ENCODE results near the gene PPDPF. TPM values are rescaled to one million over a fixed set of nuclear protein-coding genes. Genes with fewer than 3 reads are reported as not detected.

PPDPF gene
- total and polyA plus RNA-seq, 5 experiments from 2014 or later = 47.4 to 229 (median 93.1) TPM

GRCh38 chr20:63497946-63498935 is 22.3 kb upstream of the PPDPF start:
- no peaks in the 10 kb centered on the region for H3K36me3 Mint-ChIP-seq
- DNase-seq (no peak), ATAC-seq (no peak)
- no peaks in the 10 kb centered on the region for H3K9me3 Mint-ChIP-seq
- H3K4me1 Mint-ChIP-seq = peaks cover 0 to 6% (median 3%) of the 10 kb centered on the region in 4 donors
- peak overlapping the region in 6 of 10 donors; percentile 31 to 62 (median 46) for H3K4me3 Mint-ChIP-seq
- peaks cover 3 to 23% (median 4%) of the 10 kb centered on the region in 5 donors for H3K27me3 Mint-ChIP-seq
- POLR2A ChIA-PET = interaction anchor here (3.0 kb wide), 1 partner anchor 21 kb away, joined by 41 read pairs; the partner anchor contains the start of gene PPDPF
- H3K27ac Mint-ChIP-seq = no peak overlapping the region

DNA sequence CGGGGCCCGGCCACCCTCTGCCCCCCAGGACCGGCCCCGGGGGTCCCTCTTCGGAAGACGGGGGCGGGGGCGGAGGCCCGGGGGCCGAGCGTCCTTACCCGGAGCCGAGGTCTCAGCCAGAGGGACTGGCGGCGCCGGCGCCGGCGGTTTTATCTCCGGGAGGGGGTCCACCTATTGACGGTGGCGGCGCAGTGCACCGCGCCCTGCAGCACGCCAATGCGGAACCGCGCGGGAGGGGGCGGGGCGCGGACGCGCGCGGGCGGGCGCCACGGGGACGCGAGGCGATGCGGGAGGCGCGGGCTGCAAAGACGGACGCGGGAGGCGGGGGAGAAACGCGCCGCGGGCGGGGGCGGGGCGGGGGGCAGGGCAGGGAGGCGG is 21.6 kb upstream of the PPDPF start, which contains the start of gene EEF1A2:
Gene EEF1A2 (minus strand): TSS at position 124 of the 378 bp plus-strand sequence. CDS start 1,320 bp downstream, outside the sequence.
- ATAC-seq = peak; percentile 77 to 82
- peaks cover 0 to 4% (median 0%) of the 10 kb centered on the region in 9 donors for H3K9me3 Mint-ChIP-seq
- peaks cover 0 to 6% (median 3%) of the 10 kb centered on the region in 4 donors for H3K4me1 Mint-ChIP-seq
- DNase-seq = peak; percentile 32 to 77 (median 55)
- peak within 1 kb of the TSS in 7 of 10 donors; percentile 26 to 62 (median 45) for H3K4me3 Mint-ChIP-seq
- peaks cover 3 to 24% (median 4%) of the 10 kb centered on the region in 5 donors for H3K27me3 Mint-ChIP-seq
- H3K36me3 Mint-ChIP-seq = peaks cover 0 to under 1% (median 0%) of the 10 kb centered on the region in 3 donors
- POLR2A ChIA-PET = no interaction called here
- H3K27ac Mint-ChIP-seq = no peak within 1 kb of the TSS

DNA sequence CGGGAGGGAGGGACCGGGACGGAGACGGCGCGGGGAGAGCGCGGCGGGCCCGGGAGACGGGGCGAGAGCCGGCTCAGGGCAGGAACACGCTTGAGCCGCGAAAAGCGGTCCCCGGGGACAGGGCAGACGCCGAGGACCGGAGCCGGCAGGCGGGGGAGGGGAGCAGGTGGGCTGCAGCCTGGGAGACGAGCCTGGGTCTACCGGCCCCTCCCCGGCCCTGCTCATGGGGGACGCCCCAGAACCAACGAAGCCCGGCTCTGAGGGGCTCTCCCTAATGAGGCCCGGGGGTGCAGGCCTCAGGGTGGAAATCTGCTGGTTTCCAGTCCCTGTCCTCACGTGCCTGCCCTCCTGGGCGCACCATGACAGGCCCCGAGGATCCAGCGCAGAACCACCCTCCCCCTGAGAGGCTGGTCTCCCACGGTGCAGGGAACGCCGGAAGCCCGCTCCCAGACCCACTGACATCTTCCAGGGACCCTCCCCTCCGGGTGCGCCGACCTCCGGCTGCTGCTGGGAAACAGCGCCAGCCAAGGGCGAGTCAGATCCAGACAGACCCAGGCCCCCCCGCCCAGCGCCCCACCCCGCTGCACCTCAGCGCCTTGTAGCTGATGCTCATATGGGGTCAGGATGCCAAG is 21.1 kb upstream of the PPDPF start:
- Mint-ChIP-seq H3K4me3 (peak overlapping the region in 3 of 10 donors; percentile 26 to 48 (median 32)), H3K27ac (no peak overlapping the region), H3K36me3 (peaks cover 0 to 4% (median 0%) of the 10 kb centered on the region in 3 donors), H3K9me3 (peaks cover 0 to 9% (median 2%) of the 10 kb centered on the region in 9 donors), H3K27me3 (peaks cover 3 to 29% (median 6%) of the 10 kb centered on the region in 5 donors), H3K4me1 (peaks cover 0 to 6% (median 3%) of the 10 kb centered on the region in 4 donors)
- POLR2A ChIA-PET = no interaction called here
- ATAC-seq (peak; percentile 33 to 35), DNase-seq (no peak)

- peaks cover 0 to 18% (median 7%) of the 10 kb centered on the region in 9 donors for H3K9me3 Mint-ChIP-seq
- ATAC-seq = no peak
- H3K27me3 Mint-ChIP-seq = peaks cover 6 to 32% (median 8%) of the 10 kb centered on the region in 5 donors
- no peak overlapping the region for H3K27ac Mint-ChIP-seq
- H3K36me3 Mint-ChIP-seq = peaks cover 0 to 11% (median 6%) of the 10 kb centered on the region in 3 donors
- POLR2A ChIA-PET = no interaction called here
- peak overlapping the region in 5 of 10 donors; percentile 14 to 62 (median 26) for H3K4me3 Mint-ChIP-seq
- peaks cover 0 to 6% (median 3%) of the 10 kb centered on the region in 4 donors for H3K4me1 Mint-ChIP-seq
- DNase-seq = no peak
Observed at GRCh38 chr20:63500151-63500901, 20.2 kb upstream of the PPDPF start.

GRCh38 chr20:63500902-63501817 is 19.4 kb upstream of the PPDPF start:
- DNase-seq (no peak), ATAC-seq (no peak)
- peaks cover 0 to 11% (median 6%) of the 10 kb centered on the region in 3 donors for H3K36me3 Mint-ChIP-seq
- H3K4me1 Mint-ChIP-seq = peaks cover 0 to 5% (median 2%) of the 10 kb centered on the region in 4 donors
- POLR2A ChIA-PET = no interaction called here
- H3K27ac Mint-ChIP-seq = no peak overlapping the region
- H3K4me3 Mint-ChIP-seq = peak overlapping the region in 7 of 10 donors; percentile 14 to 75 (median 43)
- H3K27me3 Mint-ChIP-seq = peaks cover 6 to 32% (median 8%) of the 10 kb centered on the region in 5 donors
- peaks cover 0 to 21% (median 9%) of the 10 kb centered on the region in 9 donors for H3K9me3 Mint-ChIP-seq

DNA sequence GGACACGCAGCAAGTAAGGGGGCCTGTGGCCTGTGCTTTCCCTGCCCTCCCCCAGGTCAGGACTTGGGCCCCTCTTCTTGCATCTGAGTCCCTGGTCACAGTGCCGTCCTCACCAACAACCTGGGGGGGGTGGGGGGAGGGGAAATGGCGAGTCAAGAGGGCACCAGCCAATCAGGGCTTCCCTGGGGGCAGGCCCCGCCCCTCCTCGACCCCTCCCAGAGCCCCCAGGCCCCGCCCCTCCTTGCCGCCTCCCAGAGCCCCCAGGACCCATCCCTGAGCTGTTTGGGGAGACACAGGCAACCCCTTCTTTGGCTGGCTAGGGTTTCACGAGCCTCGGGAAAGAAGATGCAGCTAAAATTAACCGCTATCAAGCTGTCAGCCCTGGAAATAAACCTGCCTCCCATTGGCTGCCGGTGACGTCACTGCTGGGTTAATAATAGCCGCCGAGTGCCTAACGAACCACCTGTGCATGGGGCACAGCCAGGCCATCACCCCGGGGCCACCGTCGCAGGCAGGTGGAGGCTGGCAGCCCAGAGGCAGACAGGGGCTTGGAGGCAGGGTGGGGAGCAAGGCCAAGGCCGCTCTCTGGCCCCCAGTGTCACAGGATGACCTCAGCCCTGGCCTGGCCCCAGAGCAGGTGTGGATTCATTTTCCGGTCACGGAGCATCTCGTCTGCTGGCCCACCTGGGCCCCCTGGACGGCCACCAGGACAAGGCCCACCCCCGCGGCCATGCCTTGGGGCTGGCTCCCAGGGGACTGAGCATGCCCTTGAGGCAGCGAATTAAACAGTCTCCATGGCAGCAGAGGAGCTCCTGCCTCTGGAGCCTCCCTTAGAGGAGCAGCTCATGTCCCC is 18.5 kb upstream of the PPDPF start:
- ATAC-seq = no peak
- POLR2A ChIA-PET = no interaction called here
- Mint-ChIP-seq H3K27me3 (peaks cover 8 to 34% (median 8%) of the 10 kb centered on the region in 5 donors), H3K9me3 (peaks cover 0 to 25% (median 9%) of the 10 kb centered on the region in 9 donors), H3K4me3 (no peak overlapping the region), H3K36me3 (peaks cover 0 to 11% (median 6%) of the 10 kb centered on the region in 3 donors), H3K4me1 (peaks cover 0 to 3% (median under 1%) of the 10 kb centered on the region in 4 donors), H3K27ac (no peak overlapping the region)
- DNase-seq = no peak

DNA sequence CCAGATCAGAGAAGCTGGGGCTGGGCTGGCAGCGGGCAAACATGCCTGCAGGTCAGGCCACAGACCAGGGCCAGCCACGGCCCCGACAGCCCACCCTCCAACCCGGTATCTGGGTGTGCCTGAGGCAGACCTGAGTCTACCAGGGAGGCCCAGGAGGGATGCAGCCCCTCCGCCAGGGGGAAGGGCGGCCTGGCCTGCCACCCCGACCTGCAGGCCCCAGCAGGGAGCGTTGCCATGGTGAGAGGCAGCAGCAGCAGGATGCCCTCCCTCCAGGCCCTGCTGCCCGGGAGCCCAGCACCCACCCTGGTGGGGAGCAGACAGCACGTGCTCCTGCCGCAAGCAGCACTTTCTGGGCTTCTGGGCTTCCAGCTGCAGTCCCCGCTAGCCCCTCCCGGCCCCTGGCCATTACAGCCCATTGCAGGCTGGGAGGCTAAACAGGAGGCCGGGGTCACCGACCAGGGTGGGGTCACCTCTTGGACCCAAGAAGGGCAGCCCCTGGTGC is 17.8 kb upstream of the PPDPF start:
- H3K4me3 Mint-ChIP-seq = no peak overlapping the region
- H3K27me3 Mint-ChIP-seq = peaks cover 7 to 33% (median 10%) of the 10 kb centered on the region in 5 donors
- peaks cover 0 to 3% (median under 1%) of the 10 kb centered on the region in 4 donors for H3K4me1 Mint-ChIP-seq
- ATAC-seq = no peak
- DNase-seq = no peak
- POLR2A ChIA-PET = interaction anchor here (0.7 kb wide), 1 partner anchor 64 kb away, joined by 4 read pairs; no protein-coding TSS in a partner anchor
- peaks cover 0 to 11% (median 6%) of the 10 kb centered on the region in 3 donors for H3K36me3 Mint-ChIP-seq
- H3K9me3 Mint-ChIP-seq = peaks cover 0 to 25% (median 9%) of the 10 kb centered on the region in 9 donors
- no peak overlapping the region for H3K27ac Mint-ChIP-seq

GRCh38 chr20:63503524-63503923 is 17.0 kb upstream of the PPDPF start:
- no peak for DNase-seq
- Mint-ChIP-seq H3K36me3 (peaks cover 0 to 11% (median 6%) of the 10 kb centered on the region in 3 donors), H3K4me1 (peaks cover 0 to 3% (median under 1%) of the 10 kb centered on the region in 4 donors)

DNA sequence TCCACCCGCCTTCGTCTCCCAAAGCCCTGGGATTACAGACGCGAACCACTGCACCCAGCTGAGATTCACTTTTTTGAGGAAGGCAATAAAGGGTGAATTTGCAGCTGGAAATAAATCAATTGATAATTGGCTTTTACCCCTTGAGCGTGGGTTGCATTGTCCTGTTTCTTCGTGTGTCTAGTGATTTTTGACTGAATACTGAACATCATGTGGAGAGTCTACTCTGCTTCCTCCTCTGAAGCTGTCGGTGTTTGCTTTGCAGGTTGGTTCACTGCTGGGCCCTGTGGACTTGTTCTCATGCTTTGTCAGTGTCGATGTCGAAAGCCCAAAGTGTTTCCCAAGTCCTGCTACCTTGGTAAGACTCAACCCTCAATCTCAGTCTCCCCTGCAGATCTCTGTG is 15.9 kb upstream of the PPDPF start:
- no peak for ATAC-seq
- H3K27ac Mint-ChIP-seq = no peak overlapping the region
- H3K27me3 Mint-ChIP-seq = peaks cover 16 to 43% (median 24%) of the 10 kb centered on the region in 5 donors
- H3K4me1 Mint-ChIP-seq = peaks cover 0 to 3% (median under 1%) of the 10 kb centered on the region in 4 donors
- POLR2A ChIA-PET = no interaction called here
- DNase-seq = no peak
- H3K36me3 Mint-ChIP-seq = peaks cover 0 to 11% (median 6%) of the 10 kb centered on the region in 3 donors
- H3K4me3 Mint-ChIP-seq = no peak overlapping the region
- H3K9me3 Mint-ChIP-seq = peaks cover 0 to 28% (median 9%) of the 10 kb centered on the region in 9 donors

More at GRCh38 chr20:63503524-63503923, 17.0 kb upstream of the PPDPF start:
- H3K9me3 Mint-ChIP-seq = peaks cover 0 to 28% (median 9%) of the 10 kb centered on the region in 9 donors
- ATAC-seq = no peak
- no peak overlapping the region for H3K27ac Mint-ChIP-seq
- no peak overlapping the region for H3K4me3 Mint-ChIP-seq
- POLR2A ChIA-PET = no interaction called here
- peaks cover 12 to 36% (median 17%) of the 10 kb centered on the region in 5 donors for H3K27me3 Mint-ChIP-seq

- H3K4me1 Mint-ChIP-seq = peaks cover 0 to 3% (median under 1%) of the 10 kb centered on the region in 4 donors
- POLR2A ChIA-PET = no interaction called here
- no peak overlapping the region for H3K4me3 Mint-ChIP-seq
- H3K36me3 Mint-ChIP-seq = peaks cover 0 to 11% (median 6%) of the 10 kb centered on the region in 3 donors
- peaks cover 18 to 50% (median 26%) of the 10 kb centered on the region in 5 donors for H3K27me3 Mint-ChIP-seq
- no peak overlapping the region for H3K27ac Mint-ChIP-seq
- no peak for DNase-seq
- no peak for ATAC-seq
- peaks cover 0 to 28% (median 9%) of the 10 kb centered on the region in 9 donors for H3K9me3 Mint-ChIP-seq
Observed at GRCh38 chr20:63505281-63505680, 15.3 kb upstream of the PPDPF start.
